Neural cell (in vitro differentiated cells): Measurements from ENCODE around the gene MAGEA11. TPM values are rescaled to one million over a fixed set of nuclear protein-coding genes. Genes with fewer than 3 reads are reported as not detected.
"Not testable (repeated sequence)": the region's sequence is repeated elsewhere in the genome, so short reads cannot be mapped to it uniquely, and the experiment has no call there.

Source experiments
- H2AFZ ChIP-seq: fragments of 200-600, 300-800 bp; sonication (generic), shearing (Covaris generic); 2 replicates; pipeline ENCODE4 v1.6.0; 2014; ENCODE audit warnings: low read depth, mild to moderate bottlenecking, antibody characterized with exemption, low read length, moderate library complexity
- H3F3A ChIP-seq: fragments of 200-600 bp; shearing (Covaris generic); 2 replicates; pipeline ENCODE4 v1.6.1; 2016; ENCODE audit warnings: mild to moderate bottlenecking, moderate library complexity, mixed read lengths, antibody characterized with exemption, low read length; ENCODE audit not compliant: insufficient read depth, poor library complexity, severe bottlenecking
- H3K27ac ChIP-seq: fragments of 200-600, 300-800 bp; sonication (generic), shearing (Covaris generic); 2 replicates; pipeline ENCODE4 v1.5.1; 2014; ENCODE audit warnings: mild to moderate bottlenecking, low read length, moderate library complexity
- H3K27me3 ChIP-seq: fragments of 300-800, 200-600 bp; sonication (generic), shearing (Covaris generic); 2 replicates; pipeline ENCODE4 v1.6.0; 2014; ENCODE audit warnings: mild to moderate bottlenecking, low read depth, low read length, moderate library complexity; ENCODE audit not compliant: insufficient read depth
- H3K36me3 ChIP-seq: fragments of 300-800, 200-600 bp; sonication (generic), shearing (Covaris generic); 2 replicates; pipeline ENCODE4 v1.5.1; 2014; ENCODE audit warnings: mild to moderate bottlenecking, antibody characterized with exemption, low read length, moderate library complexity; ENCODE audit not compliant: insufficient read depth
- H3K4me2 ChIP-seq: fragments of 300-800, 200-600 bp; sonication (generic), shearing (Covaris generic); 2 replicates; pipeline ENCODE4 v1.6.0; 2014; ENCODE audit warnings: mild to moderate bottlenecking, low read length
- H3K4me3 ChIP-seq: fragments of 300-800, 200-600 bp; sonication (generic), shearing (Covaris generic); 2 replicates; pipeline ENCODE4 v1.5.1; 2014; ENCODE audit warnings: mild to moderate bottlenecking, low read length, moderate library complexity
- H3K79me2 ChIP-seq: fragments of 200-600 bp; shearing (Covaris generic); replicated peaks from 2 replicates; pipeline ENCODE4 v1.6.0; 2014; ENCODE audit warnings: mild to moderate bottlenecking, low read length, moderate library complexity; ENCODE audit not compliant: insufficient read depth
- H3K9ac ChIP-seq: fragments of 300-800, 200-600 bp; sonication (generic), shearing (Covaris generic); 2 replicates; pipeline ENCODE4 v1.6.1; 2016; ENCODE audit warnings: mild to moderate bottlenecking, low read length, mixed read lengths
- H3K9me2 ChIP-seq: fragments of 200-600 bp; shearing (Covaris generic); 2 replicates; pipeline ENCODE4 v1.6.1; 2016; ENCODE audit warnings: mild to moderate bottlenecking, low read length, mixed read lengths; ENCODE audit not compliant: insufficient read depth
- H3K9me3 ChIP-seq: fragments of 200-600, 300-800 bp; sonication (generic), shearing (Covaris generic); 2 replicates; pipeline ENCODE4 v1.6.1; 2016; ENCODE audit warnings: mild to moderate bottlenecking, mixed run types, low read length, moderate library complexity, mixed read lengths
- H4K20me1 ChIP-seq: fragments of 200-600 bp; shearing (Covaris generic); 2 replicates; pipeline ENCODE4 v1.6.1; 2016; ENCODE audit warnings: mild to moderate bottlenecking, mixed run types; ENCODE audit not compliant: insufficient read depth
- EP300 ChIP-seq: fragments of 450-650 bp; conservative IDR thresholded peaks from 2 replicates; pipeline ENCODE4 v1.6.1; 2014; ENCODE audit warnings: antibody characterized with exemption, mild to moderate bottlenecking, moderate library complexity; ENCODE audit not compliant: poor library complexity, severe bottlenecking
- EZH2 ChIP-seq: fragments of 200-600, 300-800 bp; shearing (Covaris generic), sonication (generic); IDR thresholded peaks from 2 replicates; pipeline ENCODE4 v1.6.1; 2014; ENCODE audit warnings: antibody characterized with exemption, low read length, borderline replicate concordance, mild to moderate bottlenecking; ENCODE audit not compliant: insufficient read depth, poor library complexity, severe bottlenecking
- MXI1 ChIP-seq: fragments of 450-650 bp; conservative IDR thresholded peaks from 2 replicates; pipeline ENCODE4 v1.6.1; 2014; ENCODE audit warnings: antibody characterized with exemption, mild to moderate bottlenecking; ENCODE audit not compliant: poor library complexity, severe bottlenecking
- POLR2AphosphoS5 ChIP-seq: IDR thresholded peaks from 2 replicates; pipeline ENCODE4 v1.6.1; 2012
- RAD21 ChIP-seq: fragments of 450-650 bp; conservative IDR thresholded peaks from 2 replicates; pipeline ENCODE4 v1.6.1; 2014; ENCODE audit warnings: antibody characterized with exemption, mild to moderate bottlenecking, moderate library complexity
- SMC3 ChIP-seq: fragments of 450-650 bp; conservative IDR thresholded peaks from 2 replicates; pipeline ENCODE4 v1.6.1; 2014; ENCODE audit warnings: antibody characterized with exemption, mild to moderate bottlenecking, moderate library complexity; ENCODE audit not compliant: poor library complexity
- TAF1 ChIP-seq: IDR thresholded peaks from 2 replicates; pipeline ENCODE4 v1.6.1; 2012; ENCODE audit warnings: low read depth
- polyA plus RNA-seq: library from polyadenylated mRNA; depleted of rRNA; stranded (reverse); fragments of >200 nt; gene quantifications from 2 replicates; pipeline ENCODE4 v1.2.3, GENCODE V29; 2014
- TF ChIP-seq, protein P1 (sequence below): IDR thresholded peaks from 2 replicates; pipeline ENCODE4 v1.6.1; 2012; ENCODE audit warnings: borderline replicate concordance
- TF ChIP-seq, protein P2 (sequence below): fragments of 450-650 bp; IDR thresholded peaks from 2 replicates; pipeline ENCODE4 v1.5.1; 2014; ENCODE audit warnings: antibody characterized with exemption, mild to moderate bottlenecking, moderate library complexity; ENCODE audit not compliant: poor library complexity, severe bottlenecking

MAGEA11 gene
- polyA plus RNA-seq, 1 donor from 2014 or later: not detected

DNA sequence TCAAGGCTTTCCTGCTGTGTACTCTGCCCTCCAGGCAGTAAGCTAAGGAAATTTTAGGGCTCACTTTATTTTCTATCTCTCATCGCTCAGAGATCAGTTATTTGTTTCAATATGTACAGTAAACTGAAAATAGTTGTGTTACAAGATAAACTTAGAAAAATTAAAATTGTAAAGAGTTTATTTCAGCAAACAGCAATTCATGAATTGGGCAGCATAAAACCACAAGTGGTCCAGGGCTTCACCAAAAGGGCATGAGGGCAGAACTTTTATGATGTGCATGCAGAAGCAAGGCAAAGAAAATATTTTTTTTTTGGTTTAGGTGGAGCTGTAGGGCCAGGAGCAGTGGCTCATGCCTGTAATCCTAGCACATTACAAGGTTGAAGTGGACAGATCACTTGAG, 20.1 kb upstream of the MAGEA11 start:
- H3K4me3 ChIP-seq: no peak overlapping the region
- no peaks in the 10 kb centered on the region for H3F3A ChIP-seq
- H3K4me2 ChIP-seq: no peak overlapping the region
- H3K27me3 ChIP-seq: no peaks in the 10 kb centered on the region
- no peak overlapping the region for H2AFZ ChIP-seq
- TF ChIP-seq, protein P1, sequence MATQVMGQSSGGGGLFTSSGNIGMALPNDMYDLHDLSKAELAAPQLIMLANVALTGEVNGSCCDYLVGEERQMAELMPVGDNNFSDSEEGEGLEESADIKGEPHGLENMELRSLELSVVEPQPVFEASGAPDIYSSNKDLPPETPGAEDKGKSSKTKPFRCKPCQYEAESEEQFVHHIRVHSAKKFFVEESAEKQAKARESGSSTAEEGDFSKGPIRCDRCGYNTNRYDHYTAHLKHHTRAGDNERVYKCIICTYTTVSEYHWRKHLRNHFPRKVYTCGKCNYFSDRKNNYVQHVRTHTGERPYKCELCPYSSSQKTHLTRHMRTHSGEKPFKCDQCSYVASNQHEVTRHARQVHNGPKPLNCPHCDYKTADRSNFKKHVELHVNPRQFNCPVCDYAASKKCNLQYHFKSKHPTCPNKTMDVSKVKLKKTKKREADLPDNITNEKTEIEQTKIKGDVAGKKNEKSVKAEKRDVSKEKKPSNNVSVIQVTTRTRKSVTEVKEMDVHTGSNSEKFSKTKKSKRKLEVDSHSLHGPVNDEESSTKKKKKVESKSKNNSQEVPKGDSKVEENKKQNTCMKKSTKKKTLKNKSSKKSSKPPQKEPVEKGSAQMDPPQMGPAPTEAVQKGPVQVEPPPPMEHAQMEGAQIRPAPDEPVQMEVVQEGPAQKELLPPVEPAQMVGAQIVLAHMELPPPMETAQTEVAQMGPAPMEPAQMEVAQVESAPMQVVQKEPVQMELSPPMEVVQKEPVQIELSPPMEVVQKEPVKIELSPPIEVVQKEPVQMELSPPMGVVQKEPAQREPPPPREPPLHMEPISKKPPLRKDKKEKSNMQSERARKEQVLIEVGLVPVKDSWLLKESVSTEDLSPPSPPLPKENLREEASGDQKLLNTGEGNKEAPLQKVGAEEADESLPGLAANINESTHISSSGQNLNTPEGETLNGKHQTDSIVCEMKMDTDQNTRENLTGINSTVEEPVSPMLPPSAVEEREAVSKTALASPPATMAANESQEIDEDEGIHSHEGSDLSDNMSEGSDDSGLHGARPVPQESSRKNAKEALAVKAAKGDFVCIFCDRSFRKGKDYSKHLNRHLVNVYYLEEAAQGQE: no peak
- TF ChIP-seq EP300 (no peak), MXI1 (no peak), TAF1 (no peak), RAD21 (no peak), POLR2AphosphoS5 (no peak), SMC3 (no peak), EZH2 (no peak)
- TF ChIP-seq, protein P2, sequence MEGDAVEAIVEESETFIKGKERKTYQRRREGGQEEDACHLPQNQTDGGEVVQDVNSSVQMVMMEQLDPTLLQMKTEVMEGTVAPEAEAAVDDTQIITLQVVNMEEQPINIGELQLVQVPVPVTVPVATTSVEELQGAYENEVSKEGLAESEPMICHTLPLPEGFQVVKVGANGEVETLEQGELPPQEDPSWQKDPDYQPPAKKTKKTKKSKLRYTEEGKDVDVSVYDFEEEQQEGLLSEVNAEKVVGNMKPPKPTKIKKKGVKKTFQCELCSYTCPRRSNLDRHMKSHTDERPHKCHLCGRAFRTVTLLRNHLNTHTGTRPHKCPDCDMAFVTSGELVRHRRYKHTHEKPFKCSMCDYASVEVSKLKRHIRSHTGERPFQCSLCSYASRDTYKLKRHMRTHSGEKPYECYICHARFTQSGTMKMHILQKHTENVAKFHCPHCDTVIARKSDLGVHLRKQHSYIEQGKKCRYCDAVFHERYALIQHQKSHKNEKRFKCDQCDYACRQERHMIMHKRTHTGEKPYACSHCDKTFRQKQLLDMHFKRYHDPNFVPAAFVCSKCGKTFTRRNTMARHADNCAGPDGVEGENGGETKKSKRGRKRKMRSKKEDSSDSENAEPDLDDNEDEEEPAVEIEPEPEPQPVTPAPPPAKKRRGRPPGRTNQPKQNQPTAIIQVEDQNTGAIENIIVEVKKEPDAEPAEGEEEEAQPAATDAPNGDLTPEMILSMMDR: no peak
- H3K9me2 ChIP-seq: no peaks in the 10 kb centered on the region
- H3K9me3 ChIP-seq: no peaks in the 10 kb centered on the region
- H3K79me2 ChIP-seq: no peaks in the 10 kb centered on the region
- no peak overlapping the region for H3K9ac ChIP-seq
- H3K36me3 ChIP-seq: no peaks in the 10 kb centered on the region
- H3K27ac ChIP-seq: no peak overlapping the region
- H4K20me1 ChIP-seq: no peaks in the 10 kb centered on the region

DNA sequence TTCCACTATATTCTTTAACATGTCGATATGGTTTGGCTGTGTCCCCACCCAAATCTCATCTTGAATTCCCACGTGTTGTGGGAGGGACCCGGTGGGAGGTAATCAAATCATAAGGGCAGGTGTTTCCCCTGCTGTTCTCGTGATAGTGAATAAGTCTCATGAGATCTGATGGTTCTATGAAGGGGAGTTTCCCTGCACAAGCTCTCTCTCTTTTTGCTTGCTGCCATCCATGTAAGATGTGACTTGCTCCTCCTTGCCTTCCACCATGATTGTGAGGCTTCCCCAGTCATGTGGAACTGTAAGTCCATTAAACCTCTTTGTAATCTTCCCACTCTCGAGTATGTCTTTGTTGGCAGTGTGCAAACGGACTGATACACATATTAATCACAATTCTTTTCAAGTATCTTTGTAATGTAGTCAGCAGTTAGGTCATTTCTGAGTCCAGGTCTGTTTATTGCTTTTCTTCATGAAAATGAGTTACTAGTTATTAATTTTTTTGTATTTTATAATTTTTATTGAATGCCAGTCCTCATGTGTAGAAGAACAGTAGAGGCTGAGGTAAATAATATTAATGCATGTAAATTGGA, 19.1 kb upstream of the MAGEA11 start:
- not testable (repeated sequence) for H3K79me2 ChIP-seq, H2AFZ ChIP-seq

DNA sequence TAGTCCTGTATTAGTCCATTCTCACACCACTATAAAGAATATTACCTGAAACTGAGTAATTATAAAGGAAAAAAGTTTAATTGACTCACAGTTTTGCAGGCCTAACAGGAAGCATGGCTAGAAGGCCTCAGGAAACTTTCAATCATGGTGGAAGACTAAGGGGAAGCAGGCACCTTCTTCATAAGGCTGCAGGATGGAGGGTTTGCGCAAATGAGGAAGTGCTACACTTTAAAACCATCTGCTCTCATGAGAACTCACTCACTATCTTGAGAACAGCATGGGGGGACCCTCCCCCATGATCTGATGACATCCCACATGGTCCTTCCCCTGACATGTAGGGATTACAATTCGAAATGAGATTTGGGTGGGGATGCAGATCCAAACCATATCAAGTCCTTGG, 12.1 kb upstream of the MAGEA11 start:
- Histone ChIP-seq H3K9me2 (no peaks in the 10 kb centered on the region), H2AFZ (no peak overlapping the region), H3K36me3 (no peaks in the 10 kb centered on the region), H4K20me1 (no peaks in the 10 kb centered on the region), H3K79me2 (no peaks in the 10 kb centered on the region), H3K27ac (no peak overlapping the region), H3K9ac (no peak overlapping the region), H3K4me3 (no peak overlapping the region), H3F3A (no peaks in the 10 kb centered on the region), H3K4me2 (no peak overlapping the region), H3K27me3 (no peaks in the 10 kb centered on the region), H3K9me3 (no peaks in the 10 kb centered on the region)
- TF ChIP-seq POLR2AphosphoS5: no peak
- TF ChIP-seq RAD21: no peak
- no peak for TF ChIP-seq EZH2
- TF ChIP-seq MXI1: no peak
- TF ChIP-seq, protein P2: no peak
- TF ChIP-seq TAF1: no peak
- TF ChIP-seq SMC3: no peak
- TF ChIP-seq, protein P1: no peak
- TF ChIP-seq EP300: no peak

More for the DNA sequence above, 19.1 kb upstream of the MAGEA11 start:
- H3K27ac ChIP-seq, H3K9me2 ChIP-seq, H3K4me3 ChIP-seq, H4K20me1 ChIP-seq, H3K4me2 ChIP-seq, H3K36me3 ChIP-seq, H3K27me3 ChIP-seq, H3F3A ChIP-seq, H3K9me3 ChIP-seq, H3K9ac ChIP-seq: not testable (repeated sequence)
